HG03558 (cell line): ENCODE data around the gene ZNF185.

ENCODE experiments used
- ATAC-seq: cut with Tn5 transposase; IDR thresholded peaks from one replicate; pipeline ENCODE4 v1.9.1; 2021; ENCODE audit warnings: moderate number of reproducible peaks; ENCODE audit not compliant: unreplicated experiment; ENCODE audit errors: extremely low read depth

The ZNF185 gene

DNA sequence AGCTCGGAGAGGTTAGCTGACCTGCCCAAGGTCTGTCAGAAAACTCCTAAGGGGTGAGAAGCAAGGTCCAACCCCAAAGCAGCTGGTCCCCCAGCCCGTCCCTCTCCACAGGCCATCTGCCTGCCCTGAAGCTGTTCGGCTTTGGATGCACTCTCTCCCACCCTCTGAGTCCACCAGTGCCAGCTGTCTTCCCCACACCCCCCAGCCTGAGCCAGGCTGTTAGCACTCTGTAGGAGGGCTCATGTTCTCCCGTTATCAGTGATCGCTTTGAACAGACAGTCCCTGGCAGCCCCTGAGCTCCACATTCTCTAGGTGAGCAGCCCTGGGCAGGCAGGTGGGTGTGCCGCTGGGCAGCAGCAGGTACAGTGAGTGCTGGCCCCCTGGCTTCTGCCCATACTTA lies 16.0 kb downstream of the ZNF185 start:
- ATAC-seq = no peak

DNA sequence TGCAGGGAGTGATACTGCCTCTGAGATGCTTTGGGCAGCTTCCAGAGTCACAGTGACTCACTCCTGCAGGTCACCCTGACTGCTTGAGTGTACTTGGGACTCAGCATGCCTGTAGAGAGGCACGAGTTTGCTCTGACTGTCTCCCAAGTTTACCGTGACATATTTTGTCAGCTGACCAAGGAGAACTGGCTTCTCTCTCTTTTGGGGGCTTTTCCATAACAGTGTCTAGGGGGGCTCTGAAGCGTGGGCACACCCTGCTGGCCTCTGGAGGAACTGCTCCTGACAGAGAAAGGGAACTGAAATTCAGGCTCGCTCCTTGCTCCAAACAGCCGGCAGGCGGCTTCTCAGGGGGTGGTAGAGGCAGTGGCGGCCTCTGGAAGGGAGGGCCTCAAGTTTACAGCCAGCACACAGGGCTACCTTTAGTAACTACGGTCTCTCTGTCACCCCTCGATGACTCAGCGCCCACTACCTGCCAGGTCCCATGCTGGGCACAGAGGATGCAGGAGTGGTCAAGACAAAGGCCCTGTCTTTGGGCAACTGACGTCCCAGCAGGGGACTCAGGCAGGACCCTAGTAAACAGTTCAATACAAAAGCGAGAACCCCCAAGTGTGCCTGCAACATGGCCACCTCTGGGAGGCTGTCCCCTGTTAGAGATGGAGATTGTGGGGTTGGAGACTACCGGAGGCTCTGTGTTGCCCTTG lies 17.8 kb downstream of the ZNF185 start:
- peak; percentile 56 for ATAC-seq

DNA sequence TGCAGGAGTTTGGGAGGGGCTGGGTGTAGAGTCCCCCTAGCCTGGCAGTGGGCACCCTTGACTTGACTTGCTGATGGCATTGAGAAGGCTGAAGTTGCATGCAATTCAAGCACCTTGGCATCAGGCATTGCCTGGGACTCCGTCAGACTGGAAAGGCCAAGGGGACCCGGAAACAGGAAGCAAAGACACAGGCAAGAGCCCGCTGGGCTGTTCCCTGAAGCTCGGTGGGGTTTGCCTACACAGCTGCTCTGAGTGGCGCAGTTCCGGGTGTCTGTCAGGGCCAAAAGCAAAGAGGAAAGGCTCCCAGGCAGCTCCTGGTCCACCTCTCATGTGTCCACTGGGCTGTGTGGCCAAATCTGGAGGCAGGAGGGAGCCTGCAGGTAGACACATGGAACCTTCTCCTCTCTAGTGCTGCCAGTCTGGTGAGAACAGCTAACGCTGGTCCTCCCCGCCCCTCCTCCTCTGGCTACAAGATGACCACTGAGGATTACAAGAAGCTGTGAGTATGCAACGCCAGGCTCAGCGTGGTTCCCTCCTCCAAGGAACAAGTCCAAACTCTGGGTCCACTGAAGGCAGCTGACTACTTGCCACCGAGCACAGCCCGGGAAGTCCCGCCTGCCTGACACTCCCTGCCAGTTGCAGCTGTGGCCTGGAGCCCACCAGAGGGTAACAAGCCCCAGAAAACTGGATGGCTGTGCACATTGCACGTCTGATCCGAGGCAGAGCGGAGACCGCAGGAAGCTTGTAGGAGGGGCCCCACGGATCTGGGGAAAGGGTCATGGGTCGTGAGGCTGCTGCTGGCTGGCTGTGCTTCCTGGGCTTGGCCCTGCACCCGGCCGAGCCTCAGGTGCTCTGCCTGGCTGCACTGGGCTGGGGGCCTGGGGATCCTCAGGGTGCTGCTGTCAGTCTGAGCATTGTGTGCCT lies 20.1 kb downstream of the ZNF185 start:
- ATAC-seq = no peak

DNA sequence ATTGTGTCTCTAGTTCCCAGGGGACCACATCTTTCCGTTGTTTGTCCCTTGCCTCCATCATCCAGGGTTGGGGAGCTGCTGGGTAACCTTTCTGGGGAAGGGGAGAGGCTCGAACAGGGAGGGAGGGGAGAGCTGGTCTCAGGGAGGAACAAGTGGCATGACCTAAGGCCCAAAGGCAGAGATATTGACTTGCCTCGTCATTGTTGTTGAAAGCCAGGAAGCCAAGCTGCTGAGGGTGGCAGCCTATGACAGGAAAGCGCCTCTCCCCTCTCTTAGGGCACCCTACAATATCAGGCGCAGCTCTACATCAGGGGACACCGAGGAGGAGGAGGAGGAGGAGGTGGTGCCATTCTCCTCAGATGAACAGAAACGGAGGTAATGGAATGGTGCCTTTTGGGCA lies 20.8 kb downstream of the ZNF185 start:
- no peak for ATAC-seq

DNA sequence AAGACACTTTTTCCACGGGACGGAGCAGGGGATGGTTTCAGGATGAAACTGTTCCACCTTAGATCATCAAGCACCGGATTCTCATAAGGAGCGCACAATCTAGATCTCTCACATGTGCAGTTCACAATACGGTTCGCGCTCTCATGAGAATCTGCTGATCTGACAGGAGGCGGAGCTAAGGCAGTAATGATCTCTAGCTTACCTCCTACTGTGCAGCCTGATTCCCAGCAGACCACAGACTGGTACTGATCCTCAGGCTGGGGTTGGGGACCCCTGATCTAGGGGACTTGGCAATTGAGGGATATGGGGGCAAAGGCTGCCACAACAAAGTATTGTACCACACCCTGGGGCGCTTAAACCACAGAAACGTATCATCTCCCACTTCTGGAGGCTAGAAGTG lies 25.7 kb downstream of the ZNF185 start:
- ATAC-seq = no peak

DNA sequence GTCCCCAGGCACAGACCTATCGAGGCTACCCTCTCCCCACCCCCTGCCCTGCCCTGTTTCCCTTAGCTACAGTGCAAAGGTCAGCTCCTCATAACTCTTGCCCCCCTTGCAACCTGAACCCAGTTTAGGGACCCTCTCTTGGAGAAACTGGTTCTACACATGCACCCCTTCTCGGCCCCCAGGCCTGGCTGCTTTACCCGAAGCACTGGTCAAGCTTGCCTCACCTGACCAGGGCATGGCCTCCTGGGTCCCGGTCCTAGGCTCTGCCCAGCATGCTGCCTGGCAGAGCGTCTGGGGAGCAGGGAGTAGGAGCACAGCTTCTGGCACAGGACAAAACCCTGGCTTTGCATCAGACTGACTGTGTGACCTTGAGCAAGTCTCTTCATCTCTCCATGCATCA lies 28.0 kb downstream of the ZNF185 start:
- ATAC-seq = no peak

DNA sequence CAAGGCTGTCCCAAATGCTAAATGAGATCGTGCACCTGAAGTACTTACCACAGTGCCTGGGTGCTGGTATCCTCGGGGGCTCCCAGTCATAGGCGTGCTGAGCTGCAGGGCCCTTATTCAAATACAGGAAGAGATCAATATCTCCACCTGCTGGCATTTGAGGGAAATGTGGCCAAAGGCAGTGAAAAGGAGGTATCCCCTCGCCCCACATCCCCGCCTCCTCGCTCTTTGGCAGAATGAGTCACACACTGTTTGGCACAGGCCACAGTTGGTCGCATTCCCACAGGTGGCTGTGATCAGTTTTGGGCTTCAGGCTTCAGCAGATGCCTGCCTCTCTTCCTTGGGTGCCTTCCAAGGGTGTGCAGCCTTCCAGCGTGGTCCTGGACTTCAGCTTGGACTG lies 28.4 kb downstream of the ZNF185 start:
- ATAC-seq = peak; percentile 85

DNA sequence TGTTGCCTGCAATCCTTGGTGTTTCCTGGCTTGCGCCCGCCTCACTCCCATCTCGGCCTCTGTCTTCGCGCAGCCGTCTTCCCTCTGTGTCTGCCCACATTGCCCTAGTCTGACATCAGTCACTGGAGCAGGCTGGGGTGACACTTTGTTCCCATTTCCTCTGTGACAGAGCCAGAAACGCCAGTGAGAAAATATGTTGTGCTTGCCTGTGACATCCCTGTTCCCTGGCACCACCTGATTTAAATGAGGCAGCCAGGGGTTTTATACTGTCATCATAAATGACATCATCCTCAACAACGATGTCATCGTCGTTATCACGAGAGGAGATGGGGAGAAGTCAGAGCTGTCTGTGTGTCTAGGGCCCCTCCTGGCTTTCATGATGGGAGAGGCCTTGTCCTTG lies 29.1 kb downstream of the ZNF185 start:
- no peak for ATAC-seq

DNA sequence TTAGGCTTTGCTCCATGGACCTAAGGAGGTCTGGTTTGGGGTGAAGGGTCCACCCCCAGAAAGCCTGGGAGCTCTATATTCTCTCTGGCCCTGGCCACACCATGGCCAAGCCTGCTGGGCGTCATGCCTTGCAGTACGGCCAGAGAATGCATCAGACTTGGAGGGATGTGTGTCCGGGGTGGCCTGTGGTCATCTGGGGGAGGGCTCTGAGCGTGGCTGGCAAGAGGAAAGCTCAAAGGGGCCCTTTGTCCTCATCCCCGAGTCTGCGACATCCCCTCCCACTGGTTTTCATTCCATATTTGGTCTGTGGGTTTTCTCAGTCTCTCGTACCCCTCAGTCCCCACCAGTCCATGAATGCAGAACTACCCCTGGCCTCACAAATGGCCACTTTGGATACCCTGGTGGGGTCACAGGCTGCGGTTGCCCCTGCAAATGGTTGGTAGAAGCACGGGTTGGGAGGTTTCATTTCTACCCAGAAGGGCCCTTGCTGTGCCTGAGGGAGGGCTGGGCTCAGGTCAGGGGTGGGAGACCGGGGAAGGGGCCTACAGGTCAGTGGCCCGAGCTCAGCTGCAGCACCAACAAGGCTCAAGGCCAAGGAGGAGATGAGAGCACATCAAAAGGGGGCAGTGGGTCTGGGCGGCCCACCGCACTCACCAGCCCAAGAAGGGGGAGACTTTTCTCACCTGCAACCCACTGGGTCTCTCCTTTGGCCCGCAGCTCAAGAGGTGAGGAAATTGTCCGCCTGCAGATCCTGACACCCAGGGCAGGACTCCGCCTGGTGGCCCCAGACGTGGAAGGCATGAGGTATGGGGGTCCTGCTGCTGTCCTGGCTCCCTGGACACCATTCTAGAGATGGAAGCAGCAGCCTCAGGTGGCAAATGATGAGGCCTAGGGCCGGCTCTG lies 30.2 kb downstream of the ZNF185 start:
- ATAC-seq = no peak

DNA sequence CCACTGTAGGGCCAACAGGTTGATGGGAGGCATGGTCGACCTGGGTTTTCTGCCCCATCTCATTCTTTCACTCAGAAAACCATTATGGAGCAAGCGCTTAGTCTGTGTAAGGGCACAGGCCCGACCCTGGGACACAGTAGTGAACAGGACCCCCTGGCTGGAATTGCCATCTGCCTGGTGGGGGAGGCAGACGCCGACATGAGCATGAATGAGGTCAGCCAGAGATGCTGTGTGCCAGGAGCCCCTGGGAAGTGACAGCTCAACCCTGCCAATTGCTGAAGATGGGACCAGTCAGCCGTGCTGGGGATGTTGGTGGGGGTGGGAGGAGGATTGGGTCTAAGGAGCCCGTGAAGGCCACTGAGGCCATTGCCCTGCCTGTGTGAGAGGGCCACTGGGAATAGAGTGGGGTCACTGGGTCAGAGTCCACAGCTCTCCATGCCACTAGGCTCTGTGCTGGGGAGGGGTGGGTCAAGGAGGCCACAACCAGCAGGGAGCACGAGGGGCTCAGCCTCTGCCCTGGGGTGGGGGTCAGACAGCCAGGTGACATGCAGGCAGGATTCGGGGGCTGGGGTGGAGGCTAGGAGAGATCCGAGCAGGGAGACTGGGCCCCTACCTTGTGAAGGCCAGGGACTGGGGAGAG lies 31.0 kb downstream of the ZNF185 start:
- no peak for ATAC-seq

DNA sequence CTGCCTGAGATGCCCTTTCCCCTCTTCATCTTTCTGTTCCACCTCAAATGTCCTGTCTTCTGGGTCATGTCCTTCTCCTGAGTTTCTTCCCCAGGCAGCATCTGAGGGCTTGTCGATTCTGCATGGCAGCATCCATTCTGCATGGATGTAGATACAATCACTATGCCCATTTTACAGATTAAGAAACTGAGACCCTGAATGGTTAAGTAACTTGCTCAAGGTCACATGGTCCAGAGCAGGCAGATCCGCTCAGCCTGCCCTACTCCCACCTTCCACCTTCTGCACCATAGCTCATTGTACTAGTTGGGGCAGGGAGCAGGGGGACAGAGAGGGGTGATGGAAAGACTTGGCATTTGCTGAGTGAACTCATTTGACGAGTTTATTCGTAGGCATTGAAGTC lies 32.0 kb downstream of the ZNF185 start:
- ATAC-seq = no peak

DNA sequence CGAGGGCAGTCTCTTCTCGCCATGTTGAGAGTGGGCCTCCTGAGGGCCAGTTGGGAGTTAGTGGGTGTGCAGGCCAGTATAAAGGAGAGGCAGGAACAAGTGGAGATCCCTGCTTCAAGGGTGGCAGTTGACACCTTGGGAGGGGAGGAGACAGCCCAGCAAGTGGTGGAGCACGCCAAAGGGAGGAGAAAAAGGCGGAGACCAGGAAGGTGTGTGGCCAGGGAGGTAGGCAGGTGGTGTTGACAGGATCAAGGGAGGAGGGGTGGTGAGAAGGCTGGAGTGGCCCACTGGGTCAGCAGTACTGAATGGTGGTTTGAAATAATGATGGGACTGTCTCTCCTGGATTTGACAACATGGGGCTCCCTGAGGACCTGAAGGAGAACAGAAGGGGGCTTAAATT lies 32.6 kb downstream of the ZNF185 start:
- no peak for ATAC-seq

DNA sequence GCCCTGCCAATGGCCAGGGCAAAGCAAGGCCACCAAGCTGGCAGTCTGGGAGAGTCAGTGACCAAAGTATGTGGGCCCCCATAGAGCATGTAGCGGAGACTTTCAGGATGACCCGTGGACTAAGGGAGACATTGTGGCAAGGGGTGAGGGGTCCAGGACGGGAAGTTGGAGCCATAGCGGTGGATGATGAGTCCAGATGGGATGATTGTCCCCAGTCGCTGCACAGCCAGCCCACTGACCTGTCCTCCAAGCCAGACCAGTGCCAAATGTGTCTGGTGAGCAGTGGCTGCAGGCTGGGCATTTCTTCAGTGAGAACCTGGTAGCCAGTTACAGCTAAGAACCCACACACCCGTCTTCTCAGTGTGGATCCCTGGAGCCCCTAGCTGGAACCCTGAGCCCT lies 34.3 kb downstream of the ZNF185 start:
- ATAC-seq = no peak

DNA sequence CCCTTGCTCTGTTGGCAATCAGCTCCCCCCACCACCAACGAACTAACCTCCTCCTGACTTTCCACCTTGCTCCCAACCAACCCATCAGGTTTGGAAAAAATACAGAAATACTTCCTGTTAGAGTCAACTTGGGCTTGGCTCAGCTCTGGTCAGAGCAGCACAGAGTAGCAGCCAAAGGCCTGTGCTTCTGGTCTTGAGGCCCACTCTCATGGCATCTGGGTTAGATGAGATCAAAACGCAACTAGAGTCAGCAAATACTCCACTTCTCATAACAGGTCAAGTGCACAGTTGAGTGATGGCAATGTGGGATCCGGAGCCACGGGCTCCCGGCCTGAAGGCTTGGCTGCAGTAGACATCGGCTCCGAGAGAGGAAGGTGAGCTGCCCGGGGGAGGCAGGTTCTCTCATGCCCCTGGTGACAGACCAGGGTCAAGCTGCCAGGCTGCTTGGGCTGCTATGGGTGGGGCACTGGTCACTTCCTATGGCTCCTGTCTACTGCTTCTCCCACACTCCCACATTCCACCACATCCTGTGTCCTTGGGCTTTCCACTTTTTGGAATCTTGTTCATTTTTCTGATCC lies 34.8 kb downstream of the ZNF185 start:
- ATAC-seq = no peak

DNA sequence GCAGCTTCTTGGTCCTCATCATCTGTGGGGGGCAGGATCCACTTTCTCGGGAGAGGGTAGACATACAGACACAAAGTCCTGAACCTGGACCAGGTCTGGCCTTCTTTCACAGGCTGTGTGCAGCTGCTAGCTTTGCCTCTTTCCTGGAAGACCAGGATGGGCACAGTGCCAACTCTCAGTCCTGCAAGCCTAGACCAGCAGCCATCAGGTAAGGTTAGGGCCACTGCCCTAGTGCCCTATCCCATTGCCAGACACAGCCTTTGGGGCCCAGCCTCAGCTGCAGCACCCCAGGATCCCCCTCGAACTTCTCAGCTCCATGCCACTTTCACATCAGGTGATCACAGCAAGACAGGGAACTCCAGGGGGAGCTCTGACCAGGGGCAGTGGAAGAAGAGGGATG lies 38.4 kb downstream of the ZNF185 start:
- ATAC-seq = no peak

DNA sequence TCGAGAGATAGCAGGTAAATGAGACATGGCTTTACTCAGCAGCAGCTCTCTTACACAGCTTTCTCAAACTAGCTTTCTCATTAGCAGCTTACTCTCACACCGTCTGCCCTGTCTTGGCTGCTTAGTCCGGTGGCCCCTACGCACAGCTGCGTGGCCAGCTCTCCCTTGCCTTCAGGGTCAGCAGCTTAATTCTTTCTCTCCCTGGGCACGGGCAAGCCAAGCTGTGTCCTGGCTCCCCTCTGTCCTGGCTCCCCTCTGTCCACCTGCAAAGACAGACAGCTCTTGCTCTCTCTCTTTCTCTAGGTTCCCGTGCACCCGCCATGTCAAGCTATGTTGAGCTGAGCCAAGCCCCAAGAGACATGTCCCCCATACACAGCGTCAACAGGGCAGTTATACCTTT lies 39.4 kb downstream of the ZNF185 start:
- ATAC-seq = no peak

DNA sequence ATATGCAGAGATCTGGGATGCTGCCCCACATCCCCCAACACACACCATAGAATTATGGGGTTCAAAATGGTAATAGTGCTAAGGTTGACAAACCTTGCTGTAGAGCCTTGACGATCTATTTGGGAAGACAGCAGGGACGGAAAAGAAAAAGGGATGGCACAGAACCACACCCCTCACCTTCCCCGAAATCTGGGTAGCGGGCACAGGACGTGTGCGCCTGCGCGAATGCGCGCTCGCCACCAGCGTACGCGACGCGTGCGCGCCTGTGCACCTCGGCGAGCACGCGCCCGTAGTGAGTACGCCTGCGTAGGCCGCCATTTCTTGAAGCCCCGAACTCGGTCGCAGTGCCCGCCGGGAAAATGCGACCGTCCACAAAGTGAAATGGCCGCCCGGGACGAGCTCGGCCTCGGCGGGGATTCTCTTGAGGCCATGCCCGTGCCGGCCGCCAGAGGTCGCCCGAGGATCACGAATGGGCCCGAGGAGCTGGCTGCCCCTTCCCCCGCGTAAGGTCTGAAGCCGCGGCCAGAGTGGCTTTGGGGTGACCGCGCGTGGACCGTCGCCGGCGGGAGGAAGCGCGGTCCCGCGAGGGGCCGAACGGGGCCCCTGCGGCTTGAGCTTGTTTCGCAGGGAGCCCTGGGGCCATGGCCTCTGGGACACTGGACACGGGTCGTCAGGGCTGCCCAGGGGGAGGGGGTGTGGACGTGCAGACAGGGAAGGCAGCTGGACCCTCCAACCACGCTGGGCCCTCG lies 43.6 kb downstream of the ZNF185 start:
- ATAC-seq = peak; percentile 55

DNA sequence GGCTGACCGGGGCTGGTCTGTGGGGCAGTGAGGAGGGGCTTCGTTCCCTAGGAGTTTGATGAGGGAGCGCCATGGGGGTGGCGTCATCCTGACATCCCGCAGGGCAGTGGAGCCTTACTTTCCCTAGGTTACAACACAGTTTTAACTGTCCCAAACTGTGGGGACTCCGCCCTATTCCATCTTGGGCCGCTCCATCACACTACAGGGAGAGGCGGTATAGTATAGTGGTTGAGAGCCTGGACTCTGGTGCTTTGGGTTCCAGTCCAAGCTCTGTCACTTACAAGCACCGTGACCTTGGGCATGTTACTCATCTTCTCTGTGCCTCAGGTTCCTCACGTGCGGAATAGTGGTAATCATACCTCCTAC lies 44.2 kb downstream of the ZNF185 start:
- ATAC-seq = no peak

DNA sequence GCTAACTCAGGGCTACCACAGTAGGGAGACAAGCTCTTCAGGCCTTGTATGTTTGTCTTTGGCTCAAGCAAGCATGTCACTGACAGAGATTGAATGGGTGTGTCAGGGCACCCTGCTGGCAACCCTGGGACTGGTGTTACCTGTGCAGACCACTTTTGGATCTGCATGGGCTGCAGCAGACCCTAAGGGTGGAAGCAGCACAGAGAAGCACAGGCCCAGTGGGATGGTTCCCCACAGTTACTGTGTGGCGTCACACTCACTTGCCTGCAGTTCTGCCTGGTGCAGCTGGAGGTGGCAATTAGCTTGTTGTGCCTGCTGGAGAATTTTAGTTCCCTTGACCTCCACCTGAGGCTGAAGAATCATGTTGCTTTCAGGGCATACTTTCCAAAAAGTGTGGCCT lies 46.0 kb downstream of the ZNF185 start:
- no peak for ATAC-seq
